IMR-90 (cell line): Measurements from ENCODE around the gene PIEZO2. TPM values are rescaled to one million over a fixed set of nuclear protein-coding genes. Genes with fewer than 3 reads are reported as not detected.

Source experiments
- ATAC-seq: fragments of 200-7000 bp; cut with Tn5 transposase; 2 replicates; pipeline ENCODE4 v1.9.1; 2020; ENCODE audit warnings: low read depth, mild to moderate bottlenecking, moderate library complexity
- BruUV-seq: library from RNA; stranded (reverse); fragments of 400-500 nt; replicated peaks from 2 replicates; lab custom pipeline; 2021; lab: Mats Ljungman, UMichigan
- CTCF ChIA-PET: fragments of 300-600 bp; formaldehyde crosslinking; extraction: SDS; loops from one replicate; lab custom pipeline; 2021; ENCODE audit warnings: antibody characterized with exemption; lab: Yijun Ruan, JAX
- POLR2A ChIA-PET: fragments of 300-600 bp; sonication (Branson Sonifier 250); formaldehyde crosslinking; loops from one replicate; lab custom pipeline; 2022; ENCODE audit warnings: antibody characterized with exemption; ENCODE audit not compliant: unreplicated experiment; lab: Charles Lee
- DNase-seq: peaks from one replicate; pipeline ENCODE4 v3.0.0; 2013
- H2AFZ ChIP-seq: replicated peaks from 2 replicates; pipeline ENCODE3; 2013; ENCODE audit warnings: low read length, mild to moderate bottlenecking; ENCODE audit not compliant: poor library complexity
- H2AK5ac ChIP-seq: 2 replicates; pipeline ENCODE4 v1.6.1; 2013; ENCODE audit warnings: low read depth, low read length, inconsistent platforms
- H2AK9ac ChIP-seq: replicated peaks from 2 replicates; pipeline ENCODE3; 2013; ENCODE audit warnings: mild to moderate bottlenecking, low read depth, low read length, moderate library complexity; ENCODE audit not compliant: poor library complexity
- H2BK120ac ChIP-seq: 2 replicates; pipeline ENCODE4 v1.6.1; 2013; ENCODE audit warnings: low read depth, low read length, inconsistent platforms
- H2BK15ac ChIP-seq: 3 replicates; pipeline ENCODE4 v1.6.1; 2013; ENCODE audit warnings: low read depth, low read length, inconsistent platforms
- H2BK20ac ChIP-seq: 2 replicates; pipeline ENCODE4 v1.6.1; 2013; ENCODE audit warnings: low read depth, mild to moderate bottlenecking, inconsistent platforms, low read length, moderate library complexity
- H2BK5ac ChIP-seq: 2 replicates; pipeline ENCODE4 v1.6.1; 2013; ENCODE audit warnings: mild to moderate bottlenecking, low read depth, low read length, inconsistent platforms; ENCODE audit not compliant: poor library complexity, severe bottlenecking
- H3K14ac ChIP-seq: replicated peaks from 2 replicates; pipeline ENCODE4 v1.6.1; 2013; ENCODE audit warnings: low read depth, low read length, inconsistent platforms
- H3K18ac ChIP-seq: 2 replicates; pipeline ENCODE4 v1.6.1; 2013; ENCODE audit warnings: low read depth, low read length, control low read depth
- H3K23ac ChIP-seq: 2 replicates; pipeline ENCODE4 v1.6.1; 2013; ENCODE audit warnings: low read depth, low read length, inconsistent platforms
- H3K27ac ChIP-seq: 2 replicates; pipeline ENCODE4 v1.5.1; 2013; ENCODE audit warnings: mild to moderate bottlenecking, control low read depth, low read length; ENCODE audit not compliant: insufficient read depth
- H3K27me3 ChIP-seq: 2 replicates; pipeline ENCODE4 v1.6.1; 2013; ENCODE audit warnings: low read length; ENCODE audit not compliant: control insufficient read depth, insufficient read depth
- H3K36me3 ChIP-seq: 2 replicates; pipeline ENCODE4 v1.6.1; 2013; ENCODE audit warnings: low read length, mixed read lengths; ENCODE audit not compliant: control insufficient read depth, insufficient read depth
- H3K4ac ChIP-seq: 2 replicates; pipeline ENCODE4 v1.6.1; 2013; ENCODE audit warnings: low read depth, low read length, inconsistent platforms
- H3K4me1 ChIP-seq: 2 replicates; pipeline ENCODE4 v1.6.1; 2013; ENCODE audit warnings: low read length, mixed read lengths; ENCODE audit not compliant: control insufficient read depth, insufficient read depth
- H3K4me2 ChIP-seq: 2 replicates; pipeline ENCODE4 v1.6.1; 2013; ENCODE audit warnings: low read depth, mild to moderate bottlenecking, control low read depth, low read length, moderate library complexity
- H3K4me3 ChIP-seq: 2 replicates; pipeline ENCODE4 v1.5.1; 2013; ENCODE audit warnings: low read depth, mild to moderate bottlenecking, control low read depth, low read length, moderate library complexity; ENCODE audit not compliant: insufficient read depth
- H3K56ac ChIP-seq: 2 replicates; pipeline ENCODE4 v1.6.1; 2013; ENCODE audit warnings: low read length, inconsistent platforms; ENCODE audit not compliant: insufficient read depth; ENCODE audit errors: extremely low read depth
- H3K79me1 ChIP-seq, 2 experiments: 2 replicates each; pipeline ENCODE4 v1.6.1; 2013; ENCODE audit warnings: low read length in 2 of 2, inconsistent platforms in 1 of 2, low read depth in 1 of 2
- H3K9ac ChIP-seq: 2 replicates; pipeline ENCODE4 v1.6.1; 2013; ENCODE audit warnings: low read depth, low read length, control low read depth
- H3K9me1 ChIP-seq: 2 replicates; pipeline ENCODE4 v1.6.1; 2013; ENCODE audit warnings: low read length, inconsistent platforms; ENCODE audit not compliant: insufficient read depth
- H3K9me3 ChIP-seq: 2 replicates; pipeline ENCODE4 v1.6.1; 2013; ENCODE audit warnings: low read length; ENCODE audit not compliant: control insufficient read depth, insufficient read depth
- H4K20me1 ChIP-seq: 2 replicates; pipeline ENCODE4 v1.6.1; 2013; ENCODE audit warnings: low read length, inconsistent platforms; ENCODE audit not compliant: insufficient read depth
- H4K5ac ChIP-seq: 2 replicates; pipeline ENCODE4 v1.6.1; 2013; ENCODE audit warnings: mild to moderate bottlenecking, low read depth, low read length, control low read depth
- H4K8ac ChIP-seq, 2 experiments: 2 replicates each; pipeline ENCODE4 v1.6.1; 2013; ENCODE audit warnings: low read depth in 2 of 2, low read length in 2 of 2, control low read depth in 1 of 2, inconsistent platforms in 1 of 2
- H4K91ac ChIP-seq: 2 replicates; pipeline ENCODE4 v1.6.1; 2013; ENCODE audit warnings: low read depth, low read length, inconsistent platforms; ENCODE audit not compliant: insufficient read depth
- BHLHE40 ChIP-seq: fragments of 150-350 bp; IDR thresholded peaks from 2 replicates; pipeline ENCODE4 v1.6.1; 2016; ENCODE audit warnings: mild to moderate bottlenecking, low read depth, low read length
- MAFK ChIP-seq: IDR thresholded peaks from 2 replicates; pipeline ENCODE4 v1.6.1; 2012; ENCODE audit warnings: low read depth, low read length, improper control_type of control experiment
- WGBS, 2 experiments: methylation state at CpG; one replicate each; pipeline versions ENCODE4 v1.1.5 to v1.1.7; 2013; ENCODE audit warnings: missing lambda C conversion rate in 2 of 2; ENCODE audit not compliant: insufficient read length in 1 of 2; ENCODE audit errors: extremely low coverage in 2 of 2; 5-methylcytosine and 5-hydroxymethylcytosine counted together
- dilution Hi-C: fragments of 300-500 bp; cut with HindIII; formaldehyde crosslinking; loops from one replicate; pipeline ENCODE4 v1.14.3; 2018; ENCODE audit warnings: low sequenced_read_pairs; ENCODE audit not compliant: unreplicated experiment
- in situ Hi-C: fragments of 300-500 bp; cut with MboI; formaldehyde crosslinking; loops from 3 replicates; pipeline ENCODE4 v1.14.3; 2019; ENCODE audit warnings: low sequenced_read_pairs, inconsistent platforms, mixed read lengths
- intact Hi-C: fragments of 100-400 bp; cut with micrococcal nuclease; formaldehyde crosslinking; loops from 2 replicates; pipeline ENCODE4 v1.10.0; 2022
- polyA plus RNA-seq, 3 experiments: library from polyadenylated mRNA; depleted of rRNA; stranded (reverse); fragments of >200 nt; gene quantifications; 2 replicates each; pipeline ENCODE4 v1.2.3, GENCODE V29; 2012; ENCODE audit warnings: low replicate concordance in 1 of 3
- total RNA-seq: library from RNA; depleted of rRNA; stranded (reverse); fragments of >200 nt; gene quantifications from 2 replicates; pipeline ENCODE4 v1.2.3, GENCODE V29; 2012

PIEZO2 gene
- total and polyA plus RNA-seq, 2 of the 4 experiments (the other 2 are of a cell fraction), result 2.4 to 4.1 TPM

DNA sequence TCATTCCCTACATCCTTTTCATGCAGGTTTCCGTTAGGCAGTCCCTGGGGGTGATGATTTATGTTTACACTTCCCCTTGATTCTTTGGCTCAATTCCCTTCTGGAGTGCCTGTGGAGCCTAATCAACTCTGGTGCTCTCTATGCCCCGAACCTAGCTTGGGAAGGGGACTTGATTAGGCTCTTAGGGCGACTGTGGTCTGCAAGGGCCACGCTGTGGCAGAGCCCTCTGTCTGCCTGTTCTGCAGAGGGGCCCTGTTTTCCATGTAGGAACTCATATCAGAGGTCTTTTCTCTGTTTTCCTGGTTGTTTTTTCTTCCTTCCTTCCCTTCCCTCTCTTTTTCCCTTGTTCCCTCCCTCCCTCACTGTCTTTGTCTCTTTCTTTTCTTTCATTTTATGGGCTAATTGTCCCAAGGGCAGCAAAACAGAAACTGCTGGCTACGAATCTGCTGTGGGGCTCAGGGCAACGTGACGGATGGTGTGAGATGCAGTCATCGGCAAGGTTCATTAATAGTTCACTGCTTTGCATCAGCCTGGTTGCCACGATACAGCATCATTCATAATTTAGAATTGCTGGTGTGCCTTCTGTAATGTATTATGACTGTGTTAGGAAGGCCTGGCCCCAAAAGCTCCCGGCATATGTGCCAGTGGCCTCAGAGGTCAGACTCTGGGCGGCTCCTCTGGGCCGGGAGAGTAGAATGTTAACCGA is 489.0 kb downstream of the PIEZO2 start:
- no peaks in the 10 kb centered on the region for H4K20me1 ChIP-seq
- H3K79me1 ChIP-seq, result no peaks in the 10 kb centered on the region
- H3K4me2 ChIP-seq, result peak overlapping the region; percentile 0; the same call in 1 of the 2 replicates
- no peak overlapping the region for H3K9ac ChIP-seq
- H2BK20ac ChIP-seq, result no peak overlapping the region
- H4K8ac ChIP-seq, result no peak overlapping the region
- H2BK15ac ChIP-seq, result no peak overlapping the region
- no peaks in the 10 kb centered on the region for H3K9me1 ChIP-seq
- H3K4me3 ChIP-seq, result no peak overlapping the region
- no peaks in the 10 kb centered on the region for H3K9me3 ChIP-seq
- dilution Hi-C loops (no loop called here), in situ Hi-C loops (no loop called here), intact Hi-C loops (loop anchor here (10.0 kb wide), 1 partner anchor 96 kb away; no protein-coding TSS in a partner anchor)
- DNase-seq (peak; percentile 58), ATAC-seq (peak; percentile 61)
- TF ChIP-seq MAFK, result no peak
- 0 out of 2 replicates have a peak, but pooled peaks have one; percentile 9 for TF ChIP-seq BHLHE40
- H4K5ac ChIP-seq, result no peak overlapping the region
- no peak overlapping the region for H3K4ac ChIP-seq
- no peaks in the 10 kb centered on the region for H3K36me3 ChIP-seq
- no TSS peak for BruUV-seq
- peaks cover 9% of the 10 kb centered on the region for H3K27me3 ChIP-seq
- H2BK5ac ChIP-seq, result no peak overlapping the region
- WGBS, 2 experiments, result 27% methylated on average over 3 of the region's 13 CpGs; no CpG with 5 or more reads in 1 of the 2 experiments
- no peak overlapping the region for H2AK9ac ChIP-seq
- H2AFZ ChIP-seq, result no peak overlapping the region
- H3K4me1 ChIP-seq, result no peaks in the 10 kb centered on the region
- ChIA-PET POLR2A (no interaction called here), CTCF (interaction anchor here (0.6 kb wide), 1 partner anchor 18 kb away, joined by 3 read pairs; no protein-coding TSS in a partner anchor)
- H3K27ac ChIP-seq, result no peak overlapping the region
- H3K56ac ChIP-seq, result no peak overlapping the region
- no peak overlapping the region for H2AK5ac ChIP-seq
- no peak overlapping the region for H3K23ac ChIP-seq
- H4K91ac ChIP-seq, result no peak overlapping the region
- H3K18ac ChIP-seq, result no peak overlapping the region
- H2BK120ac ChIP-seq, result no peak overlapping the region
- H3K14ac ChIP-seq, result no peak overlapping the region
